ENCODE measurements around the gene PROSER2.
"Not testable (repeated sequence)": the region's sequence is repeated elsewhere in the genome, so short reads cannot be mapped to it uniquely, and the experiment has no call there.

PROSER2 gene

GRCh38 chr10:11886851-11887250 lies 63.7 kb downstream of the PROSER2 start:
- DNase-seq, result no peak

GRCh38 chr10:11887381-11888227 lies 64.4 kb downstream of the PROSER2 start:
- no peak for DNase-seq

DNA sequence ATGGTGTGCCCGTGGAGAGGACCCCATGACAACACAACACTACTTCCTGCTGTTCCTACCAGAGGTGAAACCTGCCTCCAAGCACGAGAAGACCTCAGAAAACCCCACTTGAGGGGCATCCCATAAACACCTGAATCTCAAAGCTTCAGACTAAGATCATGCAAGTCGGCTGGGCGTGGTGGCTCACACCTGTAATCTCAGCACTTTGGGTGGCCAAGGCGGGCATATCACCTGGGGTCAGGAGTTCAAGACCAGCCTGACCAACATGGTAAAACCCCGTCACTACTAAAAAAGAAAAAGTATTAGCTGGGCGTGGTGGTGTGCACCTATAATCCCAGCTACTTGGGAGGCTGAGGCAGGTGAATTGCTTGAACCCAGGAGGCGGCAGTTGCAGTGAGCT lies 66.1 kb downstream of the PROSER2 start:
- not testable (repeated sequence) for DNase-seq

- DNase-seq, result no peak
These were observed 68.8 kb downstream of the PROSER2 start for GRCh38 chr10:11891776-11892486.

DNA sequence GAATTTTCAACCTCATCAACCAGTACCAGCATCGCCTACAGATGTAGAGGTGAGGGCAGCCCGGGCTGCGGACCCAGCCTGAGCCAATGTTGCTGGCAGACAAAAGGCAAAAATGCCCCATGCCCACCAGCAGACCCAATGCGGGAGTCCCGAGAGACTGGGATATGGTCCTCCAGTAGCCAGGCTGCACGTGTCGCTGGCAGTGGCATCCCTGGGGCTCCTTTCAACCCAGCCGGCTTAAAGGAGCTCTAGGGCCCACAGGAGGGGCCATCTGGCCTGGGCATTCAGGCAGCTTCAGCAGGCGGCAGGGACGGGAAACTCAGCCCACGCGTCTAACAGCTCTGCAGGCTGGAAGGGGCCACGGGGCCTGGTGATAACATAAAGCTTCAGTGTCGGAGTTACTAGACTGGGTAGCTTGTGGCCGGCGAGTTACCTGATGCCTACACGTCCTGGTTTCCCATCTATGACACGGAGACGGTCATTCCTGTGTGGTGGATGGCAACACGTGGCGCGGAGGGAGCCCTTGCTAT lies 70.7 kb downstream of the PROSER2 start:
- DNase-seq, result no peak

- no peak for DNase-seq
These were observed 71.4 kb downstream of the PROSER2 start for GRCh38 chr10:11894381-11895107.

GRCh38 chr10:11895108-11895466 lies 71.9 kb downstream of the PROSER2 start:
- DNase-seq, result no peak

- DNase-seq, result no peak
These were observed 72.4 kb downstream of the PROSER2 start for GRCh38 chr10:11895598-11895997.

DNA sequence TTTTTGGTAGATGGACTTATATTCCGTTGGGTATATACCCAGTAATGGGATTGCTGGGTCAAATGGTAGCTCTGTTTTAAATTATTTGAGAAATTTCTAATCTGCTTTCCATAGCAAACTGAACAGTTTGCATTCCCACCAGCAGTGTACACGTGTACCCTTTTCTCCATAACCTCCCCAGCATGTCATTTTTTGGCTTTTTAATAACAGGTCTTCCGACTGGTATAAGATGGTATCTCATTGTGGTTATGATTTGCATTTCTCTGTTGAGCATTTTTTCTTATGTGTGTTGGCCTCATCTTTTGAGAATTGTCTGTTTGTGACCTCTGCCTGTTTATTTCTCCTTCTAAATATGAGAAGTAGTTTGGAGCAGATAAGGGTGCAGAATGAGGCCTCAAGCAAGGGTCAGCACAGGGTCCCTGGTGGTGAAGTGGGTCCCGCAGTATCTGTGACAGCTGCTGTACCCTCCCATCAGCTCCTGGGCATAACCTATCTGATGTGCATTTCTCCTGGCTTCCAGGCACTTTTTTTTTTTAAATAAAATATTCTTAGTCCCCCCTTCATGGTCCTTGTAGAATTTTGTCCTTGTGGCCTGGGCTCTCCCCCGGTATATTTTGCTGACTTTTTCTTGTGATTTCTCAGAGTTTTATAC lies 73.5 kb downstream of the PROSER2 start:
- no peak for DNase-seq

DNA sequence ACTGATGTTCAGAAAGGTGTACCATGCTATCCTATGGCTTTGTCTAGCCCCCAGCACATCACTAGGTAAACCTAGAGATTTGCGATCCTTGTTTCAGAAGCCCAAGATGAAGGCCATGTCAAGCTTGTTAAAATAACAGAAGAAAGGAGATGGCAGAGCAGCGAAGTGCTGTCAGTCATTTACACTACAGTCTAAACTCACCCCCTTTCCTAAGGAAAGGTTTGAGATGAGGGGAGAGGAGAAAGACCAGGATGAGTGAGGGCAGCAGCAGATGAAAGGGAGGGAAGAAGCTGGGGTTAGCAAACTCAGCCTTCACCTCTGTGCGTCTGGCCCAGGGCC lies 74.8 kb downstream of the PROSER2 start:
- DNase-seq, result no peak

DNA sequence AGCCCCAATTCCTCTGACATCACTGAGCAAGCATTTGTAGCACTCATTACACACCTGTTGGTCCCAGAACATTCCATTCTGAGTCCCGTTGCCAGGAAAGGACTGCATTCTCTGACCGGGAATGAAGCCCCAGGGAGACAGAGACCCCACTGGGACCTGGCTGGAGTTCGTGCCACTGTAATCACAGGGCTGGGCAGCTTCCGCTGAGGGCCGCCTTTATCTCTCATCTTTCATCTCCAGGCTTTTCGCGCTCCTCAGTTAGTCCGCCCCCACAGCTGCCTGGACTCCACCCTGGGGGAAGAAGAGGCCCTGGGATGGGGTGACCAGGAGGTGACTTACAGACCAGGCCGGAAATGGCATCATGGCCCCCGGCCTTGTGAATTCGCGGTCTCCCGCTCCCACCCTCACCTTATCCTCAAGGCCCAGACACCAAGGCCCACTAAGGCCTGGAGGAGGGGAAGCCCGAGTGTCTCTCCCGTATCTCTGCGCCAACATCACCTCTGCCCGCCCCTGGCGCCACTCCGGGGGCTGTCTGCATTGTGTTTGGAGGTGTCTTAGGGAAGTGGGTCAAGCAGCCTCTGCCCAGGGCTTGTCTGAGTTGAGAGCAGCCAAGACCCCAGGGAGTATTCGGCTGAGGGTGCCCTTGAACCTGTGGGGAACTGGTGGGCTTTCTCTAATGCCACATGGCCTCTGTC lies 75.4 kb downstream of the PROSER2 start:
- no peak for DNase-seq

DNA sequence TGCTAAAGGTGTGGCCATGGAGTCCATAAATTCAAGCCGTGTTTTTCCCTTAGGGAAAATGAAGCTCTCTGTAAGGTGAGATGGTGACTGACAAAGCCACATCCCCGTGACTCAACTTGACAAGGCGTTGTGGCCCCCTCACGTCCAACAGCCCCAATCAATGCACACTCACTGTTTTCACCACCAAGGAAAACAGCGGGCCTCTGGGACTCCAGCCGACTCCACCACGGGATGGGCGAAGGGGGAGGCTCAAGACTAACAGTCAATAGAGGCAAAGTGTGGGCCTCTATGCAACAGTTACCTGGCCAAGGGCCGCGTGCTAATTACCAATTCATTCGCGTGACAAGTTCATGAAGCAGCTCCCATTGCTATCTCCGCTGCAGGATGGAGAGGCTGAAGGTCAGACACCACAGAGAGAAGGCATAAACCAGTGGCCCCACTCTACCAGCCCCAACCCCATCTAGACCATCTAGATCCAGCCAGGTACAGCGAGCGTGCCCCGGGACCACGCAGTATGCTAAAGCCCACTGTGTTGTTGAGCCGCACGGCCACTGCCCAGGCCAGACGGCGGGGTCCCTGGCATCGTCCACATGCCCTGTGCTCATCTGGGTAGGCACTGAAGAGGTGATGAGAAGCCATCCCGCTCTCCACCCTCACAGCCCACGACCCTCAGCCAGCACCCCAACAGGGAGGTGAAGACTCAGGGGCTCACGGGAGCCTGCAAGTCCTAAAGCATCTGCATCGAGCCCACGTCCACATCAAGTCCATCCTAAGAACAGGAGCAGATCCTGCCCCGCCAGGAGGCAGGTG lies 76.1 kb downstream of the PROSER2 start:
- no peak for DNase-seq

DNA sequence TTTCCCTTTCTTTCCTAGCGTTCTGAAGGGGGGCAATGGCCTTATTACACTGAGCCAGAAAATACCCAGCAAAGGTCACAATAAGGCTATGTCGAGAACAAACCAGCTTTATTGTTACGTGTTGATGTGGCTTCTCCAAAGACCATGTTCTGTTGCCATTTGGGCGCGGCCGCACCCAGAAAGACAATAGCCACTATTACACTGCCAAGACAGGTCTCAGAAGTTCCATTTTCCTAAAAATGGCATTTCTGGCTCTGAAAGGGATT lies 77.8 kb downstream of the PROSER2 start:
- DNase-seq, result no peak

DNA sequence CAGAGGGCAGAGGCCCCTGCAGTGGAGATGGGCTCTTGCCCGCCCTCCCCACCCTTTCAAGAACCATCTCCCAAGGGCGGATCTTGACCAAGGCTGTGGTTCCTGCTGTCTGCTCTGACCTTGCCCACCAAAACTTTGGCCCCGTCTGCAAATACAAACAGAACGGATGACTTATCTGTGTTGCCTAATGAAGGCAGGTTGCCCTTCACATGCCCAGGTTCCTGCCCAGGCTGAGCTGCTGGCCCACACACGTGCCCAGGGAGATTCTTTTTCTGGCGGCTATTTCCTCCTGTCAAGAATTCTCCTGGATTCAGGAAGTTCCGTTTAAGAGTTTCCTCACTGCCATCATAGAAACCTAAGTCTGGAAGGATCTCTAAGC lies 78.3 kb downstream of the PROSER2 start:
- no peak for DNase-seq

- DNase-seq, result no peak
These were observed 78.8 kb downstream of the PROSER2 start for GRCh38 chr10:11901833-11902475.

DNA sequence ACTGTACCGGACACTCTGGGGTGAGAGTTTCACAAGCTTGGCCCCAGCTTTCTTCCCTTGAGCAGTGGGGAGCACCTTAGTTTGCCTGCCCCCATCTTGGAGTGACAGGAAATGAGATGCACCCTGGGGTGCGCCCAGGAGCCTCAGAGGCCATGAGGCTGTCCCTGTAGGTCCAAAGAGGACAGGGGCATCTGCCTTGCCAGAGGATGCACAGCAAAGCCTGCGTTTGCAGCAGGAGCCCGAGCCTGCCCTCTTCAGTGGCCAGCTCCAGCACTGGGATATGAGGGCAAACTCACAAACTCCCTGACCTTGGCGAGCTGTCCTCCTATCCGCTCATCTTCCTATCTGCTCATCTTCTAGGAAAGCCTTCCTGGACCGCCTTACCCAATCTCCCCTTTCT lies 79.5 kb downstream of the PROSER2 start:
- DNase-seq, result no peak

DNA sequence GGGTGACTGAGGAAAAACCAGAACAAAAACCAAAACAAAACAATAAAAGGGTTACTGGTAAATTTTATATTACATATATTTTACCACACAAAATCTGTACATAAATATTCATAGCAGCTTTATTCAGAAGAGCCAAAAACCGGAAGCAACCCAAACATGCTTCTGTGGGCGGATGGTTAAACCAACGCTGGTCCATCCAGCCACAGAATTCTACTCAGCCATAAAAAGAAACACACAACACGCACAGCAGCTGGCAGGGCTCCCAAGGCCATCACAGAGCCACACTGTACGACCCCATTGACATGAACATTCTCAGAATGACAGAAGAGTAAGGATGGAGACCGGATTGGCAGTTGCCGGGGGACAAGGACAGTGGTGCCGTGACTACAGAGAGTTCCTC lies 83.6 kb downstream of the PROSER2 start:
- no peak for DNase-seq

DNA sequence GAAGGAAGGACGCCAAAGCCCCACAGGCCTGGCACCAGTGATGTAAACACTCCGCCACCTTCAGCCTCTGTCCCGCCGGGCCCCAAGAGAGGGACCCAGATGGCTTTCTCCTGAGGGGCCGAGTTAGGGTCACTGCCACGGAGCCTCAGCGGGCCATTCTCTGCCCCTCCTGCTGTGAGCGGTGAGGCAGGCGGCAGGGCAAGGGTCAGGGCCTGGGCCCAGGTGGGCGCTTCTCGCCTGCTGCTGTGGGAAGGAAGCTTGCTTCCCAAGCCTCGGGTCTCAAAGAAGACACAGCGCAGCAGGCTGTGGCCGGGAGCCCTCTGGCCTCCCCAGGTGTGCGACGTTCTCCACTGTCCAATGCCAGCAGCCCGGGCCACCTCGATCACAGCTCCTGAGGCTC lies 84.8 kb downstream of the PROSER2 start:
- DNase-seq, result no peak

- DNase-seq, result no peak
These were observed 85.4 kb downstream of the PROSER2 start for GRCh38 chr10:11908536-11908935.

DNA sequence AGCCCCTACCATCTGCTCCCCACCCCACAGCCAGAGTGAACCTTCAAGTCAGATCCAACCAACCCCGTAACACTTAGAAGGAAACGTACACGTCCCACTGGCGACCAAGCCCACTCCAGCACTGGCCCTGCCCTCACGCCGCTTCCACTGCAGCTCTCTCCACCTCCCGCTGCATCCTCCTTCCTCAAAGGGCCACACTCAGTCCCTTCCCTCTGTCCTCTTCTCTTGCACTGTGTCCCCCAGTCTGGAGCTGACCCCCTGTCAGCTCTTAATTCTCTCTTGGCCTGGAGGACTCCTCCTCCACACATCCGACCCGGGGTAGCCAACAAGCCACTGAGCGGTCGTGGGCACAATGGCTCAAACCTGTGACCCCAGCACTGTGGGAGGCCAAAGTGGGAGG lies 85.8 kb downstream of the PROSER2 start:
- DNase-seq, result no peak

- no peak for DNase-seq
These were observed 86.5 kb downstream of the PROSER2 start for GRCh38 chr10:11909618-11910017.
